Activated CD8-positive, alpha-beta T cell treated with anti-CD3 and anti-CD28 coated beads for 36 hours (primary cell): Measurements from ENCODE around the gene ERG. TPM values are rescaled to one million over a fixed set of nuclear protein-coding genes. Genes with fewer than 3 reads are reported as not detected.

Source experiments
- ATAC-seq: fragments of 200-7000 bp; cut with Tn5 transposase; one replicate; pipeline ENCODE4 v1.10.0; 2021; ENCODE audit warnings: mild to moderate bottlenecking, moderate library complexity
- CTCF ChIA-PET: fragments of 350-600 bp; sonication (Branson Sonifier 250); formaldehyde crosslinking; loops from one replicate; lab custom pipeline; 2021; ENCODE audit warnings: antibody characterized with exemption; lab: Charles Lee
- POLR2A ChIA-PET: fragments of 350-600 bp; sonication (Branson Sonifier 250); formaldehyde crosslinking; loops from one replicate; lab custom pipeline; 2021; ENCODE audit warnings: antibody characterized with exemption; lab: Charles Lee
- DNase-seq: peaks from one replicate; pipeline ENCODE4 v3.0.0-alpha.2; 2020
- H3K27ac Mint-ChIP-seq: one replicate; pipeline ENCODE4 v1.8.0; 2021; ENCODE audit warnings: mild to moderate bottlenecking, mixed read lengths
- H3K27me3 Mint-ChIP-seq: one replicate; pipeline ENCODE4 v1.8.0; 2021; ENCODE audit warnings: mixed read lengths
- H3K36me3 Mint-ChIP-seq: one replicate; pipeline ENCODE4 v1.8.0; 2021; ENCODE audit warnings: low read depth, mixed read lengths
- H3K4me1 Mint-ChIP-seq: one replicate; pipeline ENCODE4 v1.8.0; 2021; ENCODE audit warnings: low read depth, mixed read lengths
- H3K4me3 Mint-ChIP-seq: one replicate; pipeline ENCODE4 v1.8.0; 2021; ENCODE audit warnings: mild to moderate bottlenecking, moderate library complexity, mixed read lengths
- H3K9me3 Mint-ChIP-seq: one replicate; pipeline ENCODE4 v1.8.0; 2021; ENCODE audit warnings: mixed read lengths
- CTCF ChIP-seq: fragments of 200-600 bp; IDR thresholded peaks from one replicate; pipeline ENCODE4 v1.8.0; 2022; ENCODE audit warnings: antibody characterized with exemption, mild to moderate bottlenecking
- intact Hi-C: fragments of 100-400 bp; cut with micrococcal nuclease; formaldehyde crosslinking; loops from one replicate; pipeline ENCODE4 v1.10.0; 2022
- total RNA-seq, 2 experiments: library from RNA; stranded (reverse); gene quantifications; one replicate each; pipeline ENCODE4 v1.2.3, GENCODE V29; 2021

The ERG gene
- total RNA-seq, 2 experiments from 2014 or later, result not detected

GRCh38 chr21:38490411-38491020 is 7.8 kb downstream of the ERG start:
- CTCF ChIA-PET, result no interaction called here
- ATAC-seq (no peak), DNase-seq (no peak)
- no peaks in the 10 kb centered on the region for H3K36me3 Mint-ChIP-seq
- POLR2A ChIA-PET, result no interaction called here
- peaks cover 35% of the 10 kb centered on the region for H3K27me3 Mint-ChIP-seq
- intact Hi-C loops, result no loop called here
- H3K4me1 Mint-ChIP-seq, result no peaks in the 10 kb centered on the region
- no peaks in the 10 kb centered on the region for H3K9me3 Mint-ChIP-seq
- H3K4me3 Mint-ChIP-seq, result no peak overlapping the region
- no peak for TF ChIP-seq CTCF
- no peak overlapping the region for H3K27ac Mint-ChIP-seq

- H3K4me1 Mint-ChIP-seq, result no peaks in the 10 kb centered on the region
- no peak overlapping the region for H3K4me3 Mint-ChIP-seq
- no peak for TF ChIP-seq CTCF
- H3K9me3 Mint-ChIP-seq, result no peaks in the 10 kb centered on the region
- H3K36me3 Mint-ChIP-seq, result no peaks in the 10 kb centered on the region
- ChIA-PET CTCF (no interaction called here), POLR2A (interaction anchor here (0.7 kb wide), 1 partner anchor 19 kb away, joined by 3 read pairs; no protein-coding TSS in a partner anchor)
- peaks cover 30% of the 10 kb centered on the region for H3K27me3 Mint-ChIP-seq
- ATAC-seq, result no peak
- DNase-seq, result no peak
- intact Hi-C loops, result no loop called here
- H3K27ac Mint-ChIP-seq, result no peak overlapping the region
Observed at GRCh38 chr21:38489729-38490128, 8.5 kb downstream of the ERG start.

GRCh38 chr21:38489271-38489652 is 9.0 kb downstream of the ERG start:
- intact Hi-C loops, result no loop called here
- H3K4me3 Mint-ChIP-seq, result no peak overlapping the region
- no peak for DNase-seq
- H3K4me1 Mint-ChIP-seq, result no peaks in the 10 kb centered on the region
- no peaks in the 10 kb centered on the region for H3K9me3 Mint-ChIP-seq
- ChIA-PET POLR2A (interaction anchor here (0.7 kb wide), 1 partner anchor 19 kb away, joined by 3 read pairs; no protein-coding TSS in a partner anchor), CTCF (no interaction called here)
- ATAC-seq, result no peak
- H3K36me3 Mint-ChIP-seq, result no peaks in the 10 kb centered on the region
- no peak for TF ChIP-seq CTCF
- peaks cover 27% of the 10 kb centered on the region for H3K27me3 Mint-ChIP-seq
- no peak overlapping the region for H3K27ac Mint-ChIP-seq

- Mint-ChIP-seq H3K36me3 (no peaks in the 10 kb centered on the region), H3K4me3 (no peak overlapping the region)
Observed at GRCh38 chr21:38488640-38489270, 9.5 kb downstream of the ERG start.

More at GRCh38 chr21:38488640-38489270, 9.5 kb downstream of the ERG start:
- no peak overlapping the region for H3K27ac Mint-ChIP-seq
- H3K4me1 Mint-ChIP-seq, result no peaks in the 10 kb centered on the region
- H3K9me3 Mint-ChIP-seq, result no peaks in the 10 kb centered on the region
- ChIA-PET POLR2A (no interaction called here), CTCF (no interaction called here)
- ATAC-seq (no peak), DNase-seq (no peak)
- H3K27me3 Mint-ChIP-seq, result peaks cover 25% of the 10 kb centered on the region
- intact Hi-C loops, result no loop called here
- no peak for TF ChIP-seq CTCF
